Renal cortical epithelial cell (primary cell): Measurements from ENCODE around the gene PLGRKT. TPM values are rescaled to one million over a fixed set of nuclear protein-coding genes. Genes with fewer than 3 reads are reported as not detected.
"Not testable (repeated sequence)": the region's sequence is repeated elsewhere in the genome, so short reads cannot be mapped to it uniquely, and the experiment has no call there.

Experiments used
- DNase-seq: peaks from one replicate; pipeline ENCODE4 v3.0.0-alpha.2; 2011; ENCODE audit warnings: low read depth
- total RNA-seq: library from RNA; depleted of rRNA; stranded (reverse); fragments of >200 nt; gene quantifications from 2 replicates; pipeline ENCODE4 v1.2.3, GENCODE V29; 2014

Gene PLGRKT
- total RNA-seq, 1 donor from 2014 or later = 19.8 TPM

GRCh38 chr9:5375790-5376477, 61.8 kb downstream of the PLGRKT start:
- DNase-seq = no peak

- DNase-seq = peak; percentile 57
Measured at GRCh38 chr9:5375091-5375490, 62.6 kb downstream of the PLGRKT start.

GRCh38 chr9:5364294-5365024, 73.3 kb downstream of the PLGRKT start:
- peak; percentile 26 for DNase-seq

GRCh38 chr9:5361326-5362010, 76.3 kb downstream of the PLGRKT start:
- no peak for DNase-seq

- DNase-seq = no peak
Measured at GRCh38 chr9:5360341-5360740, 77.4 kb downstream of the PLGRKT start.

GRCh38 chr9:5357431-5358105, 80.2 kb downstream of the PLGRKT start:
- DNase-seq = no peak

- DNase-seq = no peak
Measured at GRCh38 chr9:5355817-5356216, 81.9 kb downstream of the PLGRKT start.

- DNase-seq = no peak
Measured at GRCh38 chr9:5355226-5355625, 82.5 kb downstream of the PLGRKT start.

GRCh38 chr9:5354184-5354583, 83.5 kb downstream of the PLGRKT start:
- no peak for DNase-seq

GRCh38 chr9:5352637-5353248, 85.0 kb downstream of the PLGRKT start:
- DNase-seq = no peak

- DNase-seq = not testable (repeated sequence)
Measured at GRCh38 chr9:5338992-5339981, 98.4 kb downstream of the PLGRKT start, which contains the start of gene RLN1. RLN1 (minus strand) TSS chr9:5339876; CDS start chr9:5339746, 130 bp downstream.

GRCh38 chr9:5336688-5337087, 101.0 kb downstream of the PLGRKT start:
- no peak for DNase-seq

- DNase-seq = not testable (repeated sequence)
Measured at GRCh38 chr9:5331276-5331675, 106.4 kb downstream of the PLGRKT start.

- no peak for DNase-seq
Measured at GRCh38 chr9:5326893-5327548, 110.7 kb downstream of the PLGRKT start.

- no peak for DNase-seq
Measured at GRCh38 chr9:5326187-5326586, 111.5 kb downstream of the PLGRKT start.

- not testable (repeated sequence) for DNase-seq
Measured at GRCh38 chr9:5321601-5322000, 116.1 kb downstream of the PLGRKT start.

GRCh38 chr9:5321058-5321457, 116.7 kb downstream of the PLGRKT start:
- no peak for DNase-seq

- DNase-seq = not testable (repeated sequence)
Measured at GRCh38 chr9:5316406-5316805, 121.3 kb downstream of the PLGRKT start.

- no peak for DNase-seq
Measured at GRCh38 chr9:5315187-5315923, 122.4 kb downstream of the PLGRKT start.
